KOPT-K1 (cell line): ENCODE measurements around the gene HEYL.
"Not testable (repeated sequence)": the region's sequence is repeated elsewhere in the genome, so short reads cannot be mapped to it uniquely, and the experiment has no call there.

Source experiments
- H3K27ac ChIP-seq: fragments of 200-600 bp; sonication (generic); 2 replicates; pipeline ENCODE4 v1.5.1; 2016; ENCODE audit warnings: antibody characterized with exemption, mild to moderate bottlenecking, low read depth, low read length; ENCODE audit not compliant: poor library complexity, severe bottlenecking
- H3K36me3 ChIP-seq: fragments of 200-600 bp; sonication (generic); 2 replicates; pipeline ENCODE4 v1.5.1; 2017; ENCODE audit warnings: antibody characterized with exemption, mild to moderate bottlenecking, low read length, moderate library complexity; ENCODE audit not compliant: insufficient read depth
- H3K9me3 ChIP-seq: fragments of 200-600 bp; sonication (generic); 2 replicates; pipeline ENCODE4 v1.5.1; 2017; ENCODE audit warnings: antibody characterized with exemption, low read length, mild to moderate bottlenecking; ENCODE audit not compliant: insufficient read depth, poor library complexity, severe bottlenecking

The HEYL gene

DNA sequence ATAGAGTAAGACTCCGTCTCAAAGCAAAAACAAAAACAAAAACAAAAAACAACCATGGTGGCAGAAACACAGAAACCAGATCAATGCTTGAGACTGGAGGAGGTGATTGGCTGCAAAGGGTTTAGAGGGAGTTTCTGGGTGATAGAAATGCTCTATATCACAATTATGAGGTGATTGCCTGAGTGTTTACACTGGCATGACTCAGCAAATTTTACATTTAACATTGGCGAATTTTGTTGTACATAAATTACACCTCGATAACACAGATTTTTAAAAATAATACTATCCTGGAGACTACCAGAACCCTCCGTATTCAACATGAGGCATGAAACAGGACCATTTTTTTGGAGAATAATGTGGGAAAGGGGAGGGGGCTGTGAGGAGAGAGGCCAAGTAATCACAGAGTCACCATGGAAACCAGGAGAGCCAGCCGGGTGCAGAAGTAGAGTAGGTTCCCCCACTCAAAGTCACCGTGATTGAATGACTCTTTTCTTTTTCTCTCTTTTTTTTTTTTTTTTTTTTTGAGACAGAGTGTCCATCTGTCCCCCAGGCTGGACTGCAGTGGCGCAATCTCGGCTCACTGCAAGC lies 24.3 kb downstream of the HEYL start:
- Histone ChIP-seq H3K9me3 (no peaks in the 10 kb centered on the region), H3K36me3 (no peaks in the 10 kb centered on the region), H3K27ac (no peak overlapping the region)

DNA sequence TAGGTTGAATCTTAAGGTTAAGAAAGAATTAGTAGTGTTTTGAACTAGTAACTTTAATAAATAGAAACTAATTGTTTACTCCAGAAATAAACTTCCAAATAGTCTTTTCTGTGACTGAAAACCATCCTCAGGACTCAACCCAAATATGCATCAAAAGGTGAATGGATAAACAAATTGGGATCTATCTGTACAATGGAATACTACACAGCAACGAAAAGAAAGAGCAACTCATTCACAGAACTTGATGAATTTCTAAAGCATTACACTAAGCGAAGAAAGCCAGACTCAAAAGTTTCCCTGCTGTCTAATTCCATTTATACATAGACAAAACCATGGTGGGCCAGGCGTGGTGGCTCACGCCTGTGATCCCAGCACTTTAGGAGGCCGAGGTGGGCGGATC lies 25.0 kb downstream of the HEYL start:
- no peak overlapping the region for H3K27ac ChIP-seq

DNA sequence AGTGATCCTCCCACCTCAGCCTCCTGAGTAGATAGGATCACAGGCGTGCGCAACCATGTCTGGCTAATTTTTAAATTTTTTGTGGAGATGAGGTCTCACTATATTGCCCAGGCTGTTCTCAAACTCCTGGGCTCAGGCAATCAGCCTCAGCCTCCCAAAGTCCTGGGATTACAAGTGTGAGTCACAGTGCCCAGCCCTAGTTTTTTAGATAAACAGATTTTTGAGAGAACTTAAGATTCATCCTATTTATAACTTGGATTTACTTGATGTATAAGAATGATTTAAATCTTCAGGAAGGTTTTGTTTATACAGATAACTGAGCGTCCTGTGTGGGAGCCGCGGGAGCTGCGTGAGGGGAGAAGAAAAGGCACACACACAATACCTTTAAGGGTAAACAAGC lies 26.2 kb downstream of the HEYL start:
- Histone ChIP-seq H3K27ac (no peak overlapping the region), H3K36me3 (no peaks in the 10 kb centered on the region), H3K9me3 (no peaks in the 10 kb centered on the region)

More for the DNA sequence above, 25.0 kb downstream of the HEYL start:
- Histone ChIP-seq H3K36me3 (no peaks in the 10 kb centered on the region), H3K9me3 (no peaks in the 10 kb centered on the region)

DNA sequence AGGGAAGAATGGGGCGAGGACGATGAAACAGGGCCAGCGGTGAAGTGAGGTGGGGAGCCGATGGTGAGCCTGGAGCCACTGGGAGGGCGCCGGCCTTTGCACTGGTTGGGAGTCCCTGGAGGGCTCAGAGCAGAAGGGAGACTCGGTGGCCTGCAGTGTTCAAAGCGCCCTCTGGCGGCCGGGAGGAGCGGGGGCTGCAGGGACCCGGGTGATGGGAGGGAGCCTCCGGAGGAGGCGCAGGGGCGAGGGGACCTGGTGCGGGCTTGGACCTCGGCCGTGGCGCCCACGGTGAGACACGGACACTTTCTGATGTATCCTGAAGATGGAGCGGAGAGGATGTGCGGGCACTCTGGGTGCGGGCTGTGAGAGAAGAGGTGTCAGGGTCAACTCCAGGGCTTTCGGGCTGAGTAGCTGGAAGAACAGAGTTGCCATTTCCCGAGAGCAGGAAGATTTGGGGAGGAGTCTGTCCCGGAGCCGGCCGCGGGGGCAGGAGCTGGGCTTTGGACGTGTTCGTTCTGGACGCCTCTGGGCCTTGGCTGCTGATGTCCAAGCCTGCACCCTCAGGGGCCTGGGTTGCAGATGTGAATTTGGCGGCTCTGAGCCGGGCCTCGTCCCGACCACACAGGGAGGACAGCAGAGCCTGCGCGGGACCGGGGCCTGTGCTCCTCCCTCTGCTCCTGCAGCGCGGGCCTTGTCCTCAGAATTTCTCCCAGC lies 29.7 kb downstream of the HEYL start:
- no peak overlapping the region for H3K27ac ChIP-seq
- no peaks in the 10 kb centered on the region for H3K36me3 ChIP-seq
- H3K9me3 ChIP-seq = no peaks in the 10 kb centered on the region

DNA sequence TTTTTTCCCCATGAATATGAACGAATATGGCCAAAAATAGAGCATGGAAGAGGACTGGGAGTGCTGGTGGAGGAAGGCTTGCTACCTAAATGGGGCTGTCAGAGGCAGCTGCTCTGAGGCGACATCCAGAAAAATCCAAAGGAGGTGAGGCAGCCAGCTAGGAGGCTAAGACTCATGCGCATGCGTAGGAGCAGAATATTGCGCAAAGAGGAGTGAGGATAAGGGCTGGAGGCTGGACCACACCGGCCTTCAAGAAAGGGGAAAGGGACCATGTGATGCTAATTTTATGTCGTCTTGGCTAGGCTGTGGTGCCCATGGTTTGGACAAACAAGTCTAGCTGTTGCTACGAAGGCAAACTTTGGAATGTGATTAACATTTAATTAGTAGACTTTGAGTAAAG lies 30.5 kb downstream of the HEYL start:
- H3K36me3 ChIP-seq = no peaks in the 10 kb centered on the region
- H3K9me3 ChIP-seq = no peaks in the 10 kb centered on the region
- H3K27ac ChIP-seq = no peak overlapping the region

DNA sequence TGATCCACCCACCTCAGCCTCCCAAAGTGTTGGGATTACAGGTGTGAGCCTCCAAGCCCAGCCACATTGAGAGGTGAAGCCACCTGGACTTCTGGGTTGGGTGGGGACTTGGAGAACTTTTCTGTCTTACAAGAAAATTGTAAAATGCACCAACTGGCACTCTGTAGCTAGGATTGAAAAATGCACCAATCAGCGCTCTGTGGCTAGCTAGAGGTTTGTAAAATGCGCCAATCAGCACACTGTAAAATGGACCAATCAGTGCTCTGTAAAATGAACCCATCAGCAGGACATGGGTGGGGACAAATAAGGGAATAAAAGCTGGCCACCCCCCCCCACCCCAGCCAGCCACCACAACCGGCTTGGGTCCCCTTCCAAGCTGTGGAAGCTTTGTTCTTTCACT lies 35.8 kb downstream of the HEYL start:
- not testable (repeated sequence) for H3K27ac ChIP-seq, H3K9me3 ChIP-seq

DNA sequence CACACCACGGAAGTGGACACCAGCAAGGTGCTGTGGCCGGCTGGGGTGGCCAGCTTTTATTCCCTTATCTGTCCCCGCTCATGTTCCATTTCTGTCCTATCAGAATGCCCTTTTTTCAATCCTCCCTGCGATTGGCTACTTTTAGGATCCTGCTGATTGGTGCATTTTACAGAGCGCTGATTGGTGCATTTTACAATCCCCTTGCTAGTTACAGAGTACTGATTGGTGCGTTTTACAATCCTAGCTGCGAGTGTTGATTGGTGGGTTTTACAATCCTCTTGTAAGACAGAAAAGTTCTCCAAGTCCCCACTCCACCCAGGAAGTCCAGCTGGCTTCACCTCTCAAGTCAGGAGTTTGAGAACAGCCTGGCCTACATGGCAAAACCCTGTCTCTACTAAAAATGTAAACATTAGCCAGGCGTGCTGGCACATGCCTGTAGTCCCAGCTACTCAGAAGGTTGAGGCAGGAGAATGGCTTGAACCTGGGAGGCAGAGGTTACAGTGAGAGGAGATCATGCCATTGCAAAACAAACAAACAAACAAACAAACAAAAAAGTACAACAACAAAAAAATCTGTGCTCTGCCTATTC lies 37.7 kb downstream of the HEYL start:
- H3K9me3 ChIP-seq, H3K27ac ChIP-seq, H3K36me3 ChIP-seq: not testable (repeated sequence)

More for the DNA sequence above, 35.8 kb downstream of the HEYL start:
- not testable (repeated sequence) for H3K36me3 ChIP-seq

DNA sequence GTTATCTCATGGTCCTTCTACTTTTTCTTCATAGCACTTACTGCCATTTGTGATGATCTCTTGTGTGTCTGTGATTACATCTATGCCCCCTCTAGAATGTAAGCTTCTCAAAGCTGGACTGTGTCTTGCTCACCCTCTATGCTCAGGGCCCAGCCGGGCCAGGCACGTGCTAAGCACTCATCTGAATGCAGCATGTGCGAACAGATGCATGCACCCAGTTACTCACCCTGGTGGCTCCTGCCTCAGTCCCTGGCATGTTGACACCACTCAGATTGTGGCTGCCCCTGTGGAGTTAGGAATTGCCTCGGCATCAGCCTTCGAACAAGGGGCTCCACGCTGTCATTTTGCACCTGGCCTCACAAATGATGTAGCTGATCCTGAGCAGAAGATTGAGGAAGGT lies 43.3 kb downstream of the HEYL start:
- no peak overlapping the region for H3K27ac ChIP-seq
- H3K36me3 ChIP-seq = no peaks in the 10 kb centered on the region
- H3K9me3 ChIP-seq = no peaks in the 10 kb centered on the region

DNA sequence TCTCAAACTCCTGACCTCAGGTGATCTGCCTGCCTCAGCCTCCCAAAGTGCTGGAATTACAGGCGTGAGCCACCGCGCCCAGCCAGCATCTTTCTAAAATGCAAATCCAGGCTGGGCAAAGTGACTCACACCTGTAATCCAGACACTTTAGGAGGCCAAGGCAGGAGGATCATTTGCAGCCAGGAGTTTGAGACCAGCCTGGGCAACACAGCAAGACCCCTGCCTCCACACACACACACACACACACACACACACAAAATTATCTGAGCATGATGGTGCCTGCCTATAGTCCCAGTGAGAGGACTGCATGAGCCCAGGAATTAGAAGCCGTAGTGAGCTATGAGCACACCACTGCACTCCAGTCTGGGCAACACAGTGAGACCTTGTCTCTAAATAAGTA lies 46.1 kb downstream of the HEYL start:
- no peaks in the 10 kb centered on the region for H3K36me3 ChIP-seq
- H3K9me3 ChIP-seq = no peaks in the 10 kb centered on the region
- H3K27ac ChIP-seq = no peak overlapping the region

DNA sequence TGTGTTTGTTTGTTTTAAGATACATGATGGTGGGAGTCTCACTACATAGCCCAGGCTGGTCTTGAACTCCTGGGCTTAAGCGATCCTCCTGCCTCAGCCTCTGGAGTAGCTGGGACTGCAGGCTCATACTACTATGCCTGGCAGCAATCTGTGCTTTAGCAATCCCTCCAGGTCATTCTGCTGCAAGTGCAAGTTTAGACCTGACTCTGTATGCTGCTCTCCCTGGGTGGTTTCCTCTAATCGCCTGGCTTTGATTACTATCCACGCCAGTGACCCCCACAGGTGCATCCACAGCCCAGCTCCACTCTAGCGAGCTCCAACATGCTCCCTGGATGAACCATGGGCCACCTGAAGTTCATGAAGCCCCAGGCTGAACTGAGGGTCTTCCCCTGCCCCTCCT lies 47.4 kb downstream of the HEYL start:
- Histone ChIP-seq H3K27ac (no peak overlapping the region), H3K36me3 (no peaks in the 10 kb centered on the region), H3K9me3 (no peaks in the 10 kb centered on the region)

DNA sequence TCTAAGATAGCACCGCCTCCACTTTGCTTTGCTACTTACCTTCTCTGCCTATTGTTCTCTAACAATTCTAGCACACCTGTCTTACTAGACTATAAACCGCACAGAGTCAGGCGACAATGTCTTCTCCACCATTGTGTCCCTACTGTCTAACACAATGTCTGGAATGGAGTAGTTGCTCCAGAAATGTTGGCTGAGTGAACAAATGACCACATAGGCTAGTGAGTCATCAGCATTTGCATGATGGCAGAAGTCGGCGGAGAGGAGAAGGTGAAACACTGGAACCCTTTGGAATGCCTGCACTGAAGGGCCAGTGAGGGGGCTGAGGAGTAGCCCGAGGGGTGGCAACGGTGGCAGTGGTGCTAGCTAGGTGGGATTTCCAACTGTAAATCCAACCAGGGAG lies 48.9 kb downstream of the HEYL start:
- Histone ChIP-seq H3K9me3 (no peaks in the 10 kb centered on the region), H3K27ac (no peak overlapping the region), H3K36me3 (no peaks in the 10 kb centered on the region)

DNA sequence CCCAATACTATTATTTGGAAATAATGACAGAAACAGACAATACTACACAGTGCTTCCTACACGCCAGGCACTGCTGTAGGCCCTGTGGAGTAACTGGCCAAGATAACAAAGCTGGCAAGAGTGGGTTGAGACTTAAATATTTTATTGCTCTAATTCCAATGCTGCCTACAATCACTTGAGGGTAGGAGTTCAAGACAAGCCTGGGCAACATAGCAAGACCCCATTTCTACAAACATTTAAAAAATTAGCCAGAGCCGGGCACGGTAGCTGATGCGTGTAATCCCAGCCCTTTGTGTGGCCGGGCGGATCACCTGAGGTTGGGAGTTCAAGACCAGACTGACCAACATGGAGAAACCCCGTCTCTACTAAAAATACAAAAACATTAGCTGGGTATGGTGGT lies 53.5 kb downstream of the HEYL start:
- no peak overlapping the region for H3K27ac ChIP-seq
- no peaks in the 10 kb centered on the region for H3K9me3 ChIP-seq
- H3K36me3 ChIP-seq = no peaks in the 10 kb centered on the region

DNA sequence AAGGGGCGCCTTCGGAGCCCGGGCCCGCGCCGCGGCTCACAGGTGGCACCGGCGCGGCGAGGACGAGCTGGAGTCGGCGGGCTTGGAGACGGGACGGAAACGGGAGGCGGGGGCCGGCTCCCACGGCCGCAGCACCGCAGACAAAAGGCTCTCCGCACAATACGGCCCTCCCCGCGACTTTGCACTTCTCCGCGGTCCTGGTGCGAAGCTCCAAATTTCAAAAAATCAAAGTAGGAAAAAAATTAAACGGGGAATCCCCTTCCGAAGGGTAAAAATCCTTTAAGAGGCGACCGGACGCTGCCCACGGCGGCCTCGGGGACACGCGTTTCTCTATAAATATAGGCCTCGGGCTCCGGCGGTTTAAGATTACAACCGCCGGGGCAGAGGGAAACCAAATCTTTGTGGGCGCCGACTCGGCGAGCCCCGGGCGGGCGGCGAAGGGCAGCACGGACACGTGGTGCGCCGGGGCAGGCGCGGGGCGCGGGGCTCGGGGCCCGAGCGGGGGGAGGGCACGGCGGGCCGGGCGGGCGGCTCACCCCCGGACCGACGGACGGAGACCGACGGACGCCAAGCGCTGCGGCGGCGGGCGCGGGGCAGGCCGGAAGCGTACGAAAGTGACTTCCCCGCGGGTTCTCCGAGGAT lies 63.3 kb downstream of the HEYL start:
- Histone ChIP-seq H3K9me3 (no peaks in the 10 kb centered on the region), H3K36me3 (peaks cover 45% of the 10 kb centered on the region), H3K27ac (peak overlapping the region; percentile 82)

DNA sequence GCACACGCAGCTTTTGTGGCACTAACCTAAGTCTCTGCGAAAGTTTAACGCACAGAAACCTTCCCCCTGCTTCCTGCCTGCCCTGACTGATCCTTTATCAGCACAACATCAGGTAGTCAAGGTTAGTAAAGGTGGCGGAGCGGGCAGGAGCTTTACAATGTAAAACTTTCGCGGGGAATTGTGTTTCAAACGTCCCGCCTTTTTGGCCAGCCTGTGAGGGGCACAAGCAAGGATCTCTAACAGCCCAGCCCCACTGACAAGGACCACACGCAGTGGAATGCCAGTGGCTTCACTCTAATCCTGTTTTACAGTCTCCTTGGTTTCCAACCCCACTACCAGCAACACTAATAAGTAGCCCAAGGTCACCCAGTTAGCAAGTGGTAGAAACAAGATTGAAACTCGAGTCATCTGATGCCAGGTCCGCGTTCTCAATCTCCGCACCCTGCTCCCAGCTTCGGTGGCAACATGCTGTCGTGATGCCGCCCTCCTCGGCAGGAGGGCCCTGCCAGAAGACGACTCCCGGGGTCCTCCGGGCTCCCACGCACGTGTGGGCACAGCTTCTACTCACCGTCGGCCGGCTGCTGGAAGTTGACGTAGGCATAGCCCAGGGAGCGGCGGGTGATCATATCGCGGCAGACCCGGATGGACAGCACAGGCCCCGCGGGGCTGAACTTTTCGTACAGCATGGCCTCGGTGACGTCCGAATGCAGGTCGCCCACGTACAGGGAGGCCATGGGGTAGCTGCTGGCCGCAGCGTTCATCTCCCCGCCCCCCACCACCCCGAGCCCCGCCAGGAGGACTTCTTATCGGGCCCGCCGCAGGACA lies 64.0 kb downstream of the HEYL start:
- Histone ChIP-seq H3K27ac (peak overlapping the region; percentile 82), H3K36me3 (peaks cover 52% of the 10 kb centered on the region), H3K9me3 (no peaks in the 10 kb centered on the region)

DNA sequence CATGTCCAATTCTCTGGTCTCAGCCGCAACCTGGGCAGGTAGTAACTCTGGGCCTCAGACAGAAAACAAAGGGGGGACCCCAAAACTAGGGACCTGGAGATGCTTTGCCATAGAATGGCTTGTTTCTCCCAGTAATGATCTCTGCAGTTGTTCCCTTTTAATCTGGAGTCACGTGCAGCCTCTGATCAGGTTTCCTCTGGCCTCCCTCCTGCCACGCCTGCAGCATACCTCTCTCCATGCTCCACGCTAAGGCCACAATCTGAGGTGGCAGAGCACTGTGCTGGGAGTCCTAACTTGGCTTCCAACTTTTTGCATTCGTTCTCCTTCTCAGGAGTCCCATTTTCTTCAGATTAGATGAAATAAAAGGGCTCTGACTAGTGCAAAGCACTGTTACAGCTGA lies 64.8 kb downstream of the HEYL start:
- Histone ChIP-seq H3K9me3 (no peaks in the 10 kb centered on the region), H3K27ac (peak overlapping the region; percentile 82), H3K36me3 (peaks cover 60% of the 10 kb centered on the region)
